Activated CD8-positive, alpha-beta memory T cell treated with anti-CD3 and anti-CD28 coated beads, Interleukin-2, amount 50 U/mL, for 4 hours (primary cell): ENCODE results near the gene MBD3L1.

ENCODE experiments used
- DNase-seq: peaks from one replicate; pipeline ENCODE4 v3.0.0-alpha.2; 2020

The MBD3L1 gene

GRCh38 chr19:8832132-8833021 is at the start of gene MBD3L1, which contains the start of gene ZNF558:
TSS of gene MBD3L1 (plus strand) at chr19:8832377. CDS start at chr19:8842679, 10,302 bp downstream.
TSS of gene ZNF558 (minus strand) at chr19:8832304. CDS start at chr19:8822659, 9,645 bp downstream.
- DNase-seq: peak; percentile 97

- no peak for DNase-seq
Measured at GRCh38 chr19:8794823-8795222, 37.4 kb upstream of the MBD3L1 start.

- no peak for DNase-seq
Measured at GRCh38 chr19:8806661-8807060, 25.5 kb upstream of the MBD3L1 start.

- no peak for DNase-seq
Measured at GRCh38 chr19:8811315-8812172, 20.6 kb upstream of the MBD3L1 start.

GRCh38 chr19:8814176-8814575 is 18.0 kb upstream of the MBD3L1 start:
- no peak for DNase-seq

- no peak for DNase-seq
Measured at GRCh38 chr19:8815780-8816179, 16.4 kb upstream of the MBD3L1 start.

GRCh38 chr19:8820234-8820633 is 11.9 kb upstream of the MBD3L1 start:
- no peak for DNase-seq

GRCh38 chr19:8821748-8822241 is 10.4 kb upstream of the MBD3L1 start:
- no peak for DNase-seq

- DNase-seq: no peak
Measured at GRCh38 chr19:8826371-8826770, 5.8 kb upstream of the MBD3L1 start.

- no peak for DNase-seq
Measured at GRCh38 chr19:8827277-8827676, 4.9 kb upstream of the MBD3L1 start.

GRCh38 chr19:8831373-8831772 is 804 bp upstream of the MBD3L1 start:
- DNase-seq: no peak

GRCh38 chr19:8831832-8832131 is 395 bp upstream of the MBD3L1 start:
- DNase-seq: no peak

- no peak for DNase-seq
Measured at GRCh38 chr19:8835446-8835845, 3.3 kb downstream of the MBD3L1 start.

- no peak for DNase-seq
Measured at GRCh38 chr19:8835877-8836276, 3.7 kb downstream of the MBD3L1 start.

- no peak for DNase-seq
Measured at GRCh38 chr19:8840708-8841107, 8.5 kb downstream of the MBD3L1 start.

- DNase-seq: no peak
Measured at GRCh38 chr19:8846819-8847218, 14.6 kb downstream of the MBD3L1 start.

GRCh38 chr19:8849232-8849631 is 17.1 kb downstream of the MBD3L1 start:
- DNase-seq: no peak

- DNase-seq: no peak
Measured at GRCh38 chr19:8850488-8850887, 18.3 kb downstream of the MBD3L1 start.

- no peak for DNase-seq
Measured at GRCh38 chr19:8858260-8858659, 26.1 kb downstream of the MBD3L1 start.

- no peak for DNase-seq
Measured at GRCh38 chr19:8866344-8866743, 34.2 kb downstream of the MBD3L1 start.

GRCh38 chr19:8877854-8878705 is 45.9 kb downstream of the MBD3L1 start:
- no peak for DNase-seq

GRCh38 chr19:8880868-8881488 is 48.8 kb downstream of the MBD3L1 start:
- DNase-seq: no peak
